ELR (cell line): ENCODE data around the gene ACOT11.
"Not testable (repeated sequence)": the region's sequence is repeated elsewhere in the genome, so short reads cannot be mapped to it uniquely, and the experiment has no call there.

Source experiments
- DNase-seq: peaks from one replicate; pipeline ENCODE4 v3.0.0-alpha.2; 2015; ENCODE audit warnings: low read depth

ACOT11 gene

GRCh38 chr1:54608566-54609230 lies 60.7 kb downstream of the ACOT11 start:
- DNase-seq: no peak

GRCh38 chr1:54609301-54609921 lies 61.4 kb downstream of the ACOT11 start:
- DNase-seq: no peak

- peak; percentile 41 for DNase-seq
Measured at GRCh38 chr1:54610048-54610447, 62.0 kb downstream of the ACOT11 start.

- DNase-seq: no peak
Measured at GRCh38 chr1:54610601-54611580, 62.9 kb downstream of the ACOT11 start.

GRCh38 chr1:54611621-54612020 lies 63.6 kb downstream of the ACOT11 start:
- no peak for DNase-seq

- DNase-seq: peak; percentile 11
Measured at GRCh38 chr1:54614024-54614423, 66.0 kb downstream of the ACOT11 start.

- DNase-seq: no peak
Measured at GRCh38 chr1:54614563-54614962, 66.5 kb downstream of the ACOT11 start.

GRCh38 chr1:54615531-54616279 lies 67.7 kb downstream of the ACOT11 start:
- DNase-seq: no peak

- DNase-seq: no peak
Measured at GRCh38 chr1:54619749-54620148, 71.7 kb downstream of the ACOT11 start.

GRCh38 chr1:54623216-54624007 lies 75.4 kb downstream of the ACOT11 start, which contains the start of gene FAM151A:
Gene FAM151A (minus strand): TSS chr1:54623525. CDS start chr1:54623395, 130 bp downstream.
- no peak for DNase-seq

GRCh38 chr1:54624466-54625464 lies 76.7 kb downstream of the ACOT11 start:
- no peak for DNase-seq

GRCh38 chr1:54627196-54627595 lies 79.2 kb downstream of the ACOT11 start:
- DNase-seq: no peak

GRCh38 chr1:54635804-54636203 lies 87.8 kb downstream of the ACOT11 start:
- DNase-seq: not testable (repeated sequence)

- not testable (repeated sequence) for DNase-seq
Measured at GRCh38 chr1:54636461-54637446, 88.7 kb downstream of the ACOT11 start.

- DNase-seq: no peak
Measured at GRCh38 chr1:54640361-54640760, 92.3 kb downstream of the ACOT11 start.

GRCh38 chr1:54640863-54641836 lies 93.1 kb downstream of the ACOT11 start, which contains the start of gene MROH7:
Gene MROH7 (plus strand): TSS chr1:54641786. CDS start chr1:54652927, 11,141 bp downstream.
- DNase-seq: no peak

- DNase-seq: no peak
Measured at GRCh38 chr1:54643736-54644135, 95.7 kb downstream of the ACOT11 start.
